ENCODE data around the gene RBPJ. TPM values are rescaled to one million over a fixed set of nuclear protein-coding genes. Genes with fewer than 3 reads are reported as not detected.

Gene RBPJ
- total and polyA plus RNA-seq, 2 experiments from 2014 or later: 50.3 to 80.3 TPM

- no peaks in the 10 kb centered on the region for H3K36me3 ChIP-seq
- H3K4me1 ChIP-seq (ENCODE audit: low read depth): no peaks in the 10 kb centered on the region
- no peak for TF ChIP-seq CTCF (IDR thresholded peaks at IDR 0.05; ENCODE audit: low read depth, low read length)
- no peaks in the 10 kb centered on the region for H3K9me3 ChIP-seq (ENCODE audit: low read depth)
- no peaks in the 10 kb centered on the region for H3K27me3 ChIP-seq
- DNase-seq (ENCODE audit: low read depth in 1 of 2, low spot score in 1 of 2): no peak
- no peak overlapping the region for H3K27ac ChIP-seq
- no peak overlapping the region for H3K4me3 ChIP-seq
These were observed 132.0 kb downstream of the RBPJ start for GRCh38 chr4:26452565-26453531.

GRCh38 chr4:26454961-26455360 is 134.1 kb downstream of the RBPJ start:
- DNase-seq (ENCODE audit: low read depth in 1 of 2, low spot score in 1 of 2): no peak
- no peak for TF ChIP-seq CTCF (IDR thresholded peaks at IDR 0.05; ENCODE audit: low read depth, low read length)
- Histone ChIP-seq H3K27me3 (no peaks in the 10 kb centered on the region), H3K4me1 (ENCODE audit: low read depth) (no peaks in the 10 kb centered on the region), H3K9me3 (ENCODE audit: low read depth) (no peaks in the 10 kb centered on the region), H3K36me3 (no peaks in the 10 kb centered on the region), H3K4me3 (no peak overlapping the region), H3K27ac (no peak overlapping the region)

GRCh38 chr4:26455571-26455970 is 134.8 kb downstream of the RBPJ start:
- H3K27me3 ChIP-seq: no peaks in the 10 kb centered on the region
- no peak overlapping the region for H3K4me3 ChIP-seq
- no peaks in the 10 kb centered on the region for H3K36me3 ChIP-seq
- H3K9me3 ChIP-seq (ENCODE audit: low read depth): no peaks in the 10 kb centered on the region
- no peak for DNase-seq (ENCODE audit: low read depth in 1 of 2, low spot score in 1 of 2)
- no peaks in the 10 kb centered on the region for H3K4me1 ChIP-seq (ENCODE audit: low read depth)
- no peak overlapping the region for H3K27ac ChIP-seq
- TF ChIP-seq CTCF (IDR thresholded peaks at IDR 0.05; ENCODE audit: low read depth, low read length): no peak

- H3K9me3 ChIP-seq (ENCODE audit: low read depth): no peaks in the 10 kb centered on the region
- no peak for TF ChIP-seq CTCF (IDR thresholded peaks at IDR 0.05; ENCODE audit: low read depth, low read length)
- no peak for DNase-seq (ENCODE audit: low read depth in 1 of 2, low spot score in 1 of 2)
- no peaks in the 10 kb centered on the region for H3K36me3 ChIP-seq
- no peaks in the 10 kb centered on the region for H3K4me1 ChIP-seq (ENCODE audit: low read depth)
- H3K27ac ChIP-seq: no peak overlapping the region
- no peaks in the 10 kb centered on the region for H3K27me3 ChIP-seq
- H3K4me3 ChIP-seq: no peak overlapping the region
These were observed 136.6 kb downstream of the RBPJ start for GRCh38 chr4:26457412-26457811.

GRCh38 chr4:26458157-26458561 is 137.3 kb downstream of the RBPJ start:
- no peak for DNase-seq (ENCODE audit: low read depth in 1 of 2, low spot score in 1 of 2)
- no peak overlapping the region for H3K27ac ChIP-seq
- H3K27me3 ChIP-seq: no peaks in the 10 kb centered on the region
- H3K4me3 ChIP-seq: no peak overlapping the region
- no peak for TF ChIP-seq CTCF (IDR thresholded peaks at IDR 0.05; ENCODE audit: low read depth, low read length)
- H3K36me3 ChIP-seq: no peaks in the 10 kb centered on the region
- no peaks in the 10 kb centered on the region for H3K4me1 ChIP-seq (ENCODE audit: low read depth)
- H3K9me3 ChIP-seq (ENCODE audit: low read depth): no peaks in the 10 kb centered on the region

Measured in cardiac muscle cell (in vitro differentiated cells and primary cell).